H1 (cell line): Measurements from ENCODE around the gene CPA4. TPM values are rescaled to one million over a fixed set of nuclear protein-coding genes. Genes with fewer than 3 reads are reported as not detected.

Experiments
- CREB1 ChIP-seq: IDR thresholded peaks from 2 replicates; pipeline ENCODE4 v1.6.1; 2012; ENCODE audit warnings: inconsistent platforms
- EP300 ChIP-seq, 2 experiments: IDR thresholded peaks; 1 replicate in 1 of 2; 2 replicates in 1 of 2; pipeline ENCODE4 v1.6.1; 2011 to 2012; ENCODE audit warnings: low read depth in 2 of 2, low read length in 2 of 2, mild to moderate bottlenecking in 2 of 2, borderline replicate concordance in 1 of 2, inconsistent platforms in 1 of 2, moderate library complexity in 1 of 2
- GABPA ChIP-seq: IDR thresholded peaks from 2 replicates; pipeline ENCODE4 v1.6.1; 2011; ENCODE audit warnings: mild to moderate bottlenecking, low read length, moderate library complexity, borderline replicate concordance; ENCODE audit not compliant: insufficient read depth
- HDAC6 ChIP-seq: IDR thresholded peaks from one replicate; pipeline ENCODE4 v1.7.1; 2012; ENCODE audit warnings: low read depth, mild to moderate bottlenecking, inconsistent platforms, low read length, moderate library complexity
- KDM5A ChIP-seq: fragments of 200-600 bp; IDR thresholded peaks from 2 replicates; pipeline ENCODE4 v1.7.1; 2012; ENCODE audit warnings: mild to moderate bottlenecking, low read length, inconsistent platforms, mixed read lengths
- MAX ChIP-seq: IDR thresholded peaks from 2 replicates; pipeline ENCODE4 v1.6.1; 2012; ENCODE audit warnings: inconsistent platforms
- POU5F1 ChIP-seq: IDR thresholded peaks from 2 replicates; pipeline ENCODE4 v1.6.1; 2011; ENCODE audit warnings: low read depth, mild to moderate bottlenecking, low read length, moderate library complexity
- RBBP5 ChIP-seq: IDR thresholded peaks from 2 replicates; pipeline ENCODE4 v1.7.1; 2012; ENCODE audit warnings: low read depth, mild to moderate bottlenecking, inconsistent platforms, low read length, moderate library complexity, borderline replicate concordance
- SIRT6 ChIP-seq: IDR thresholded peaks from one replicate; pipeline ENCODE4 v1.7.1; 2012; ENCODE audit warnings: low read length, inconsistent platforms
- SP2 ChIP-seq: IDR thresholded peaks from 2 replicates; pipeline ENCODE4 v1.6.1; 2012; ENCODE audit warnings: mild to moderate bottlenecking, low read length, inconsistent platforms
- polyA plus RNA-seq, 7 experiments: library from polyadenylated mRNA; depleted of rRNA in 3 of 7; stranded (reverse) in 5 of 7; unstranded in 2 of 7; fragments of >200 nt in 5 of 7; fragments of 200-250 nt in 2 of 7; gene quantifications; 1 replicate in 5 of 7; 2 replicates in 1 of 7; 4 replicates in 1 of 7; pipeline versions ENCODE4 v1.2.1 to v1.2.3, GENCODE V29; 2011 to 2013; ENCODE audit warnings: missing spikeins in 2 of 7, mixed read lengths in 2 of 7
- total RNA-seq: library from RNA; stranded (reverse); fragmentation: NEBNext Ultra II Directional; extraction: Animal tissue kit (Norgen Biotek cat#: 25700); gene quantifications from 2 replicates; pipeline ENCODE4 v1.2.1, GENCODE V29; 2021

Gene CPA4
- total and polyA plus RNA-seq, 2 of the 8 experiments (the other 6 are each of a cell fraction or from before 2014, with no cell fraction given), result 0.03 TPM; not detected in 1

- no peak for TF ChIP-seq POU5F1
- TF ChIP-seq RBBP5, result no peak
- TF ChIP-seq HDAC6, result no peak
- TF ChIP-seq MAX, result no peak
- TF ChIP-seq KDM5A, result no peak
- TF ChIP-seq GABPA, result no peak
- no peak for TF ChIP-seq SIRT6
- no peak for TF ChIP-seq EP300 (IDR thresholded peaks at IDR 0.05; ENCODE audit: borderline replicate concordance in 1 of 2, low read depth in 2 of 2, low read length in 2 of 2)
- TF ChIP-seq CREB1, result no peak
- no peak for TF ChIP-seq SP2
Measured at GRCh38 chr7:130258494-130259078, 34.4 kb upstream of the CPA4 start (continued).
